Measurements from ENCODE around the gene LHX4.

- TF ChIP-seq EZH2phosphoT487 (IDR thresholded peaks at IDR 0.05; ENCODE audit: insufficient read depth, low read depth) (no peak), EZH2 (IDR thresholded peaks at IDR 0.05; ENCODE audit: insufficient read depth, poor library complexity, severe bottlenecking) (no peak)
Measured at GRCh38 chr1:180274221-180274620, 44.2 kb downstream of the LHX4 start.
